Breast epithelium (tissue), 3 donors: Measurements from ENCODE around the gene OR6B1.

Experiments
- POLR2A ChIP-seq: fragments of 450-650 bp; IDR thresholded peaks from one replicate; pipeline ENCODE4 v1.6.1; 2016; ENCODE audit warnings: antibody characterized with exemption, mild to moderate bottlenecking, moderate library complexity
- TF ChIP-seq, protein P1 (sequence below), 3 donors: fragments of 450-650 bp; IDR thresholded peaks; one replicate each; pipeline ENCODE4 v1.5.1; 2016 to 2017; ENCODE audit warnings: antibody characterized with exemption in 3 of 3, mild to moderate bottlenecking in 3 of 3, moderate library complexity in 3 of 3

- TF ChIP-seq, protein P1, sequence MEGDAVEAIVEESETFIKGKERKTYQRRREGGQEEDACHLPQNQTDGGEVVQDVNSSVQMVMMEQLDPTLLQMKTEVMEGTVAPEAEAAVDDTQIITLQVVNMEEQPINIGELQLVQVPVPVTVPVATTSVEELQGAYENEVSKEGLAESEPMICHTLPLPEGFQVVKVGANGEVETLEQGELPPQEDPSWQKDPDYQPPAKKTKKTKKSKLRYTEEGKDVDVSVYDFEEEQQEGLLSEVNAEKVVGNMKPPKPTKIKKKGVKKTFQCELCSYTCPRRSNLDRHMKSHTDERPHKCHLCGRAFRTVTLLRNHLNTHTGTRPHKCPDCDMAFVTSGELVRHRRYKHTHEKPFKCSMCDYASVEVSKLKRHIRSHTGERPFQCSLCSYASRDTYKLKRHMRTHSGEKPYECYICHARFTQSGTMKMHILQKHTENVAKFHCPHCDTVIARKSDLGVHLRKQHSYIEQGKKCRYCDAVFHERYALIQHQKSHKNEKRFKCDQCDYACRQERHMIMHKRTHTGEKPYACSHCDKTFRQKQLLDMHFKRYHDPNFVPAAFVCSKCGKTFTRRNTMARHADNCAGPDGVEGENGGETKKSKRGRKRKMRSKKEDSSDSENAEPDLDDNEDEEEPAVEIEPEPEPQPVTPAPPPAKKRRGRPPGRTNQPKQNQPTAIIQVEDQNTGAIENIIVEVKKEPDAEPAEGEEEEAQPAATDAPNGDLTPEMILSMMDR (IDR thresholded peaks at IDR 0.05) = no peak
- TF ChIP-seq POLR2A = no peak
These were observed 49.4 kb downstream of the OR6B1 start for GRCh38 chr7:144049491-144049890.
